Peyer's patch (tissue), 4 donors: ENCODE measurements around the gene TOP3B.

Experiments
- POLR2A ChIP-seq, 2 donors: fragments of 450-650 bp; IDR thresholded peaks; one replicate each; pipeline ENCODE4 v1.5.1; 2017; ENCODE audit warnings: antibody characterized with exemption in 2 of 2, mild to moderate bottlenecking in 2 of 2, moderate library complexity in 2 of 2
- TF ChIP-seq, protein P1 (sequence below), 6 experiments: fragments of 450-650 bp in 4 of 6; fragments of 200-600 bp in 2 of 6; sonication (generic) in 1 of 6; IDR thresholded peaks; one replicate each; pipeline ENCODE4 v1.5.1; 2017 to 2019; ENCODE audit warnings: antibody characterized with exemption in 6 of 6, mild to moderate bottlenecking in 3 of 6, moderate library complexity in 1 of 6

DNA sequence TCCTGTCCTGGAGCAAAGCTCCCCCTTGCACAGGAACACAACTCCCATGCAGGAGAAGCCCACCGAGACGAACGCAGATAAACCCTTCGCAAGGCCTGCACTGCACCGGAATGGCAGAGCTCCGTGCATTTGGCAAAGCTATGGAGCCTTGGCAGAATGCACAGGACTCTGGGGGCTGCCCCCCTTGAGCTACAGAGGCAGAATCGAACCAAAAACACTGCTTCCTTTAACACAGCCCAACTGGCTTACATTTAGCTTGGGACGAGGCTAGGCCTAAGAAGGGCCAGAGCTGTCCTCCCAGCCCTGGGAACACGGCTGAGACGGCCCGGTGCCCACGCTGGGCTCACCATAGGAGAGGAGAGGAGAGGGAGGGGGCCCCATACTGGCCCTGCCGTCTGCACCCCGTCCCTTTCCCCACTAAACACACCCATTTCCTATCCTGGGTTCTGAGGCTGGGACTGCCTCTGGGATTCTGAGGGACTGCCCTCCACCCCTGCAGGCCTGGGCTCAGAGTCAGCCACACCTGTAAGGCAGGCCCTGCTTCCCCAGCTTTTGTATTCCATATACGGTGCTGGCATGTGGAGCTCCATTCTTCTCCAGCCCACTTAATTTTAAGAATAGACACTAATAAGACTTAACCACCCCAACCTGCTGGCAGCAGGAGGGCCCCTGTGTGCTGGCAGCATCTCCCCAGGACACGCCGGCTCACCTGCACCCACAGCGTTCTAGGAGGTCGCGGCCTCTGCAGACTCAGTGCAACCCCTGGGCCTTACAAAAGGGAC lies 62.9 kb downstream of the TOP3B start:
- TF ChIP-seq, protein P1, sequence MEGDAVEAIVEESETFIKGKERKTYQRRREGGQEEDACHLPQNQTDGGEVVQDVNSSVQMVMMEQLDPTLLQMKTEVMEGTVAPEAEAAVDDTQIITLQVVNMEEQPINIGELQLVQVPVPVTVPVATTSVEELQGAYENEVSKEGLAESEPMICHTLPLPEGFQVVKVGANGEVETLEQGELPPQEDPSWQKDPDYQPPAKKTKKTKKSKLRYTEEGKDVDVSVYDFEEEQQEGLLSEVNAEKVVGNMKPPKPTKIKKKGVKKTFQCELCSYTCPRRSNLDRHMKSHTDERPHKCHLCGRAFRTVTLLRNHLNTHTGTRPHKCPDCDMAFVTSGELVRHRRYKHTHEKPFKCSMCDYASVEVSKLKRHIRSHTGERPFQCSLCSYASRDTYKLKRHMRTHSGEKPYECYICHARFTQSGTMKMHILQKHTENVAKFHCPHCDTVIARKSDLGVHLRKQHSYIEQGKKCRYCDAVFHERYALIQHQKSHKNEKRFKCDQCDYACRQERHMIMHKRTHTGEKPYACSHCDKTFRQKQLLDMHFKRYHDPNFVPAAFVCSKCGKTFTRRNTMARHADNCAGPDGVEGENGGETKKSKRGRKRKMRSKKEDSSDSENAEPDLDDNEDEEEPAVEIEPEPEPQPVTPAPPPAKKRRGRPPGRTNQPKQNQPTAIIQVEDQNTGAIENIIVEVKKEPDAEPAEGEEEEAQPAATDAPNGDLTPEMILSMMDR (IDR thresholded peaks at IDR 0.05): no peak
- TF ChIP-seq POLR2A (IDR thresholded peaks at IDR 0.05): no peak
